Mesendoderm (in vitro differentiated cells): ENCODE data around the gene RBM4.
"Not testable (repeated sequence)": the region's sequence is repeated elsewhere in the genome, so short reads cannot be mapped to it uniquely, and the experiment has no call there.

Experiments used
- DNase-seq: peaks from one replicate; pipeline ENCODE4 v3.0.0; 2013
- H2AK5ac ChIP-seq: 2 replicates; pipeline ENCODE4 v1.6.1; 2013; ENCODE audit warnings: low read length, inconsistent platforms
- H2BK120ac ChIP-seq: 2 replicates; pipeline ENCODE4 v1.6.1; 2013; ENCODE audit warnings: low read depth, mild to moderate bottlenecking, low read length, moderate library complexity, mixed read lengths
- H2BK15ac ChIP-seq: replicated peaks from 2 replicates; pipeline ENCODE4 v1.6.1; 2013; ENCODE audit warnings: low read depth, mild to moderate bottlenecking, moderate library complexity
- H2BK5ac ChIP-seq: 2 replicates; pipeline ENCODE4 v1.6.1; 2013; ENCODE audit warnings: low read length, inconsistent platforms
- H3K18ac ChIP-seq: 2 replicates; pipeline ENCODE4 v1.6.1; 2013; ENCODE audit warnings: mild to moderate bottlenecking, low read length, mixed read lengths
- H3K23ac ChIP-seq: one replicate; pipeline ENCODE4 v1.6.1; 2013; ENCODE audit warnings: low read length
- H3K27ac ChIP-seq: 2 replicates; pipeline ENCODE4 v1.5.1; 2013; ENCODE audit warnings: low read depth, mild to moderate bottlenecking, inconsistent platforms, low read length, moderate library complexity
- H3K27me3 ChIP-seq: 2 replicates; pipeline ENCODE4 v1.6.1; 2013; ENCODE audit warnings: low read length, control low read depth, mild to moderate bottlenecking, inconsistent platforms; ENCODE audit not compliant: insufficient read depth, poor library complexity
- H3K36me3 ChIP-seq: 2 replicates; pipeline ENCODE4 v1.6.1; 2013; ENCODE audit warnings: low read length, inconsistent platforms; ENCODE audit not compliant: control insufficient read depth, insufficient read depth
- H3K4ac ChIP-seq: one replicate; pipeline ENCODE4 v1.6.1; 2013; ENCODE audit warnings: low read depth, mild to moderate bottlenecking, low read length, moderate library complexity
- H3K4me1 ChIP-seq: 2 replicates; pipeline ENCODE4 v1.6.1; 2013; ENCODE audit warnings: low read depth, low read length, inconsistent platforms; ENCODE audit not compliant: control insufficient read depth
- H3K4me2 ChIP-seq: 2 replicates; pipeline ENCODE4 v1.6.1; 2013; ENCODE audit warnings: low read length
- H3K4me3 ChIP-seq: 2 replicates; pipeline ENCODE4 v1.5.1; 2013; ENCODE audit warnings: mild to moderate bottlenecking, low read length
- H3K56ac ChIP-seq: one replicate; pipeline ENCODE4 v1.6.1; 2013; ENCODE audit warnings: low read length
- H3K79me1 ChIP-seq: 2 replicates; pipeline ENCODE4 v1.6.1; 2013; ENCODE audit warnings: low read length, inconsistent platforms
- H3K79me2 ChIP-seq: 2 replicates; pipeline ENCODE4 v1.6.1; 2013; ENCODE audit warnings: mild to moderate bottlenecking, low read length; ENCODE audit not compliant: control insufficient read depth, insufficient read depth
- H3K9ac ChIP-seq: 2 replicates; pipeline ENCODE4 v1.6.1; 2013; ENCODE audit warnings: low read length, inconsistent platforms
- H4K5ac ChIP-seq: one replicate; pipeline ENCODE4 v1.6.1; 2013; ENCODE audit warnings: low read length
- H4K8ac ChIP-seq: one replicate; pipeline ENCODE4 v1.6.1; 2013; ENCODE audit warnings: low read depth, mild to moderate bottlenecking, control low read depth, low read length, moderate library complexity
- WGBS: extraction: QIAGEN DNeasy Blood & Tissue Kit; methylation state at CpG from one replicate; pipeline ENCODE4 v1.1.7; 2013; ENCODE audit warnings: low lambda C conversion rate, missing lambda C conversion rate; ENCODE audit not compliant: insufficient coverage; ENCODE audit errors: extremely low coverage; 5-methylcytosine and 5-hydroxymethylcytosine counted together

Gene RBM4

GRCh38 chr11:66603072-66603471 lies 35.4 kb upstream of the RBM4 start:
- no peaks in the 10 kb centered on the region for H3K27me3 ChIP-seq
- no peak overlapping the region for H3K4me3 ChIP-seq
- H3K23ac ChIP-seq: no peak overlapping the region
- H3K9ac ChIP-seq: no peak overlapping the region
- no peak overlapping the region for H2AK5ac ChIP-seq
- H3K56ac ChIP-seq: no peak overlapping the region
- DNase-seq: no peak
- no peak overlapping the region for H2BK15ac ChIP-seq
- no peak overlapping the region for H4K5ac ChIP-seq
- H3K4ac ChIP-seq: no peak overlapping the region
- H2BK5ac ChIP-seq: no peak overlapping the region
- no peak overlapping the region for H3K4me2 ChIP-seq
- H3K79me2 ChIP-seq: no peaks in the 10 kb centered on the region
- no peak overlapping the region for H2BK120ac ChIP-seq
- no peak overlapping the region for H3K18ac ChIP-seq
- no peak overlapping the region for H3K27ac ChIP-seq
- no peak overlapping the region for H4K8ac ChIP-seq
- no peaks in the 10 kb centered on the region for H3K79me1 ChIP-seq
- no CpG with 5 or more reads among the region's 6 CpGs for WGBS
- no peaks in the 10 kb centered on the region for H3K4me1 ChIP-seq
- no peaks in the 10 kb centered on the region for H3K36me3 ChIP-seq

- H4K8ac ChIP-seq: no peak overlapping the region
- no peak overlapping the region for H3K4me2 ChIP-seq
- no peaks in the 10 kb centered on the region for H3K36me3 ChIP-seq
- H3K56ac ChIP-seq: no peak overlapping the region
- no peaks in the 10 kb centered on the region for H3K4me1 ChIP-seq
- H2BK5ac ChIP-seq: no peak overlapping the region
- H3K79me2 ChIP-seq: no peaks in the 10 kb centered on the region
- H2AK5ac ChIP-seq: no peak overlapping the region
- H2BK15ac ChIP-seq: no peak overlapping the region
- H3K9ac ChIP-seq: no peak overlapping the region
- H3K27ac ChIP-seq: no peak overlapping the region
- H3K4me3 ChIP-seq: no peak overlapping the region
- H3K79me1 ChIP-seq: no peaks in the 10 kb centered on the region
- DNase-seq: no peak
- H3K27me3 ChIP-seq: no peaks in the 10 kb centered on the region
- H3K18ac ChIP-seq: no peak overlapping the region
- H3K4ac ChIP-seq: no peak overlapping the region
- no peak overlapping the region for H3K23ac ChIP-seq
- no peak overlapping the region for H4K5ac ChIP-seq
- no peak overlapping the region for H2BK120ac ChIP-seq
- WGBS: no CpG with 5 or more reads among the region's 5 CpGs
Observed at GRCh38 chr11:66604155-66604554, 34.3 kb upstream of the RBM4 start.

GRCh38 chr11:66606608-66607007 lies 31.9 kb upstream of the RBM4 start:
- H3K36me3 ChIP-seq, H3K27ac ChIP-seq, H3K4ac ChIP-seq, H3K79me2 ChIP-seq, H3K4me2 ChIP-seq, H2AK5ac ChIP-seq, H3K79me1 ChIP-seq, H3K9ac ChIP-seq, H3K23ac ChIP-seq, H3K18ac ChIP-seq, H3K27me3 ChIP-seq, H2BK5ac ChIP-seq, H4K8ac ChIP-seq, H3K4me3 ChIP-seq, H3K4me1 ChIP-seq, H2BK120ac ChIP-seq, H2BK15ac ChIP-seq, H4K5ac ChIP-seq, H3K56ac ChIP-seq, DNase-seq: not testable (repeated sequence)
- WGBS: no CpG with 5 or more reads among the region's 3 CpGs

GRCh38 chr11:66607126-66607834 lies 31.2 kb upstream of the RBM4 start:
- no peak overlapping the region for H3K9ac ChIP-seq
- H3K18ac ChIP-seq: no peak overlapping the region
- H3K4ac ChIP-seq: no peak overlapping the region
- DNase-seq: no peak
- H2AK5ac ChIP-seq: no peak overlapping the region
- no peak overlapping the region for H2BK120ac ChIP-seq
- no CpG with 5 or more reads among the region's 8 CpGs for WGBS
- no peaks in the 10 kb centered on the region for H3K27me3 ChIP-seq
- no peaks in the 10 kb centered on the region for H3K79me2 ChIP-seq
- H3K56ac ChIP-seq: no peak overlapping the region
- no peak overlapping the region for H3K23ac ChIP-seq
- no peak overlapping the region for H2BK5ac ChIP-seq
- no peaks in the 10 kb centered on the region for H3K79me1 ChIP-seq
- no peaks in the 10 kb centered on the region for H3K4me1 ChIP-seq
- no peak overlapping the region for H3K27ac ChIP-seq
- no peak overlapping the region for H2BK15ac ChIP-seq
- no peak overlapping the region for H4K8ac ChIP-seq
- no peak overlapping the region for H4K5ac ChIP-seq
- no peak overlapping the region for H3K4me3 ChIP-seq
- H3K36me3 ChIP-seq: no peaks in the 10 kb centered on the region
- H3K4me2 ChIP-seq: no peak overlapping the region

GRCh38 chr11:66609721-66610617 lies 28.5 kb upstream of the RBM4 start:
- H4K8ac ChIP-seq: no peak overlapping the region
- H3K4me1 ChIP-seq: no peaks in the 10 kb centered on the region
- no peak overlapping the region for H3K4me2 ChIP-seq
- no peaks in the 10 kb centered on the region for H3K36me3 ChIP-seq
- H2AK5ac ChIP-seq: no peak overlapping the region
- H2BK5ac ChIP-seq: no peak overlapping the region
- H3K18ac ChIP-seq: no peak overlapping the region
- H2BK15ac ChIP-seq: no peak overlapping the region
- no peak overlapping the region for H3K27ac ChIP-seq
- H3K4ac ChIP-seq: no peak overlapping the region
- no peak overlapping the region for H3K4me3 ChIP-seq
- H4K5ac ChIP-seq: no peak overlapping the region
- H3K56ac ChIP-seq: no peak overlapping the region
- H3K79me1 ChIP-seq: no peaks in the 10 kb centered on the region
- H3K23ac ChIP-seq: no peak overlapping the region
- H3K79me2 ChIP-seq: no peaks in the 10 kb centered on the region
- no peaks in the 10 kb centered on the region for H3K27me3 ChIP-seq
- no peak overlapping the region for H3K9ac ChIP-seq
- WGBS: no CpG with 5 or more reads among the region's 4 CpGs
- H2BK120ac ChIP-seq: no peak overlapping the region
- no peak for DNase-seq
